SK-N-SH (cell line): Measurements from ENCODE around the gene SLC35F6. TPM values are rescaled to one million over a fixed set of nuclear protein-coding genes. Genes with fewer than 3 reads are reported as not detected.
A peak's percentile ranks its signal among the peaks of the same experiment; 100 is the strongest.

ENCODE experiments used
- CTCF ChIA-PET: fragments of 300-600, 350-600 bp; formaldehyde crosslinking; extraction: SDS; loops from one replicate; lab custom pipeline; 2021; lab: Yijun Ruan, JAX
- POLR2A ChIA-PET: fragments of 350-600 bp; sonication (Branson Sonifier 250); formaldehyde crosslinking; extraction: SDS; loops from one replicate; lab custom pipeline; 2020; ENCODE audit warnings: antibody characterized with exemption, inconsistent platforms; lab: Yijun Ruan, JAX
- DNase-seq: peaks from one replicate; pipeline ENCODE4 v3.0.0; 2012
- H2AFZ ChIP-seq: fragments of 200-600 bp; sonication (generic); 2 replicates; pipeline ENCODE4 v1.8.1; 2016; ENCODE audit warnings: antibody characterized with exemption, mild to moderate bottlenecking, low read depth
- H3F3A ChIP-seq: fragments of 200-600 bp; sonication (generic); replicated peaks from 2 replicates; pipeline ENCODE3; 2016; ENCODE audit warnings: antibody characterized with exemption, mild to moderate bottlenecking; ENCODE audit not compliant: insufficient read depth
- H3K27ac ChIP-seq, 2 experiments: fragments of 200-500 bp in 1 of 2; fragments of 200-600 bp in 1 of 2; sonication (Bioruptor generic) in 1 of 2; sonication (generic), shearing (Covaris generic) in 1 of 2; 2 replicates each; pipeline versions ENCODE4 v1.5.1 to v1.6.1; 2014 to 2016; ENCODE audit warnings: low read depth in 2 of 2, inconsistent platforms in 1 of 2, low read length in 1 of 2, mild to moderate bottlenecking in 1 of 2, mixed read lengths in 1 of 2
- H3K27me3 ChIP-seq: fragments of 200-600 bp; sonication (generic), shearing (Covaris generic); 2 replicates; pipeline ENCODE4 v1.6.1; 2016; ENCODE audit warnings: mixed run types; ENCODE audit not compliant: insufficient read depth
- H3K36me3 ChIP-seq, 2 experiments: fragments of 200-500 bp in 1 of 2; fragments of 200-600 bp in 1 of 2; sonication (Bioruptor generic) in 1 of 2; sonication (generic) in 1 of 2; replicated peaks in 1 of 2; 2 replicates each; pipeline versions ENCODE3 to v1.5.1; 2014 to 2016; ENCODE audit warnings: low read length in 1 of 2, mild to moderate bottlenecking in 1 of 2; ENCODE audit not compliant: insufficient read depth in 2 of 2, control insufficient read depth in 1 of 2
- H3K4me1 ChIP-seq, 2 experiments: fragments of 200-500 bp in 1 of 2; fragments of 200-600 bp in 1 of 2; sonication (Bioruptor generic) in 1 of 2; sonication (generic), shearing (Covaris generic) in 1 of 2; 2 replicates each; pipeline versions ENCODE4 v1.5.1 to v1.6.1; 2014 to 2016; ENCODE audit warnings: low read depth in 1 of 2, low read length in 1 of 2, mixed run types in 1 of 2; ENCODE audit not compliant: insufficient read depth in 2 of 2, control insufficient read depth in 1 of 2
- H3K4me2 ChIP-seq: fragments of 200-600 bp; sonication (generic), shearing (Covaris generic); 2 replicates; pipeline ENCODE4 v1.6.1; 2017; ENCODE audit warnings: mixed run types
- H3K4me3 ChIP-seq, 2 experiments: fragments of 200-500 bp in 1 of 2; fragments of 200-600 bp in 1 of 2; sonication (Bioruptor generic) in 1 of 2; sonication (generic), shearing (Covaris generic) in 1 of 2; 2 replicates each; pipeline versions ENCODE4 v1.5.1 to v1.8.1; 2014 to 2016; ENCODE audit warnings: low read depth in 2 of 2, inconsistent platforms in 1 of 2, low read length in 1 of 2, mild to moderate bottlenecking in 1 of 2, mixed read lengths in 1 of 2, moderate library complexity in 1 of 2
- H3K79me2 ChIP-seq: fragments of 200-600 bp; sonication (generic); 2 replicates; pipeline ENCODE4 v1.8.1; 2017; ENCODE audit warnings: mild to moderate bottlenecking; ENCODE audit not compliant: insufficient read depth
- H3K9ac ChIP-seq: fragments of 200-600 bp; sonication (generic); 2 replicates; pipeline ENCODE4 v1.6.1; 2017; ENCODE audit warnings: mixed run types
- H3K9me2 ChIP-seq: fragments of 200-600 bp; sonication (generic); 2 replicates; pipeline ENCODE4 v1.6.1; 2017; ENCODE audit warnings: mixed run types
- H3K9me3 ChIP-seq: fragments of 200-600 bp; sonication (generic); 2 replicates; pipeline ENCODE4 v1.6.1; 2017; ENCODE audit warnings: mixed run types, mild to moderate bottlenecking, moderate library complexity
- H4K20me1 ChIP-seq: fragments of 200-600 bp; sonication (generic); 2 replicates; pipeline ENCODE4 v1.6.1; 2017; ENCODE audit warnings: mild to moderate bottlenecking, mixed run types; ENCODE audit not compliant: insufficient read depth
- EP300 ChIP-seq, 2 experiments: IDR thresholded peaks; 2 replicates each; pipeline versions ENCODE4 v1.4.0 to v1.6.1; 2012; ENCODE audit warnings: borderline replicate concordance in 1 of 2, low read depth in 1 of 2, low read length in 1 of 2
- EZH2phosphoT487 ChIP-seq: fragments of 200-600 bp; sonication (generic); IDR thresholded peaks from 2 replicates; pipeline ENCODE4 v1.6.1; 2017; ENCODE audit warnings: low read depth, mixed run types, mild to moderate bottlenecking, antibody characterized with exemption, moderate library complexity, borderline replicate concordance
- FOSL2 ChIP-seq: IDR thresholded peaks from 2 replicates; pipeline ENCODE4 v1.4.0; 2012; ENCODE audit warnings: low read depth, mild to moderate bottlenecking, moderate library complexity, borderline replicate concordance
- FOXJ3 ChIP-seq: sonication (generic); formaldehyde crosslinking; IDR thresholded peaks from 2 replicates; pipeline ENCODE4 v1.5.1; 2020; ENCODE audit warnings: mild to moderate bottlenecking, missing genetic modification reagents
- GABPA ChIP-seq: IDR thresholded peaks from 2 replicates; pipeline ENCODE4 v1.4.0; 2012; ENCODE audit warnings: low read depth, mild to moderate bottlenecking
- MEF2A ChIP-seq: IDR thresholded peaks from 2 replicates; pipeline ENCODE4 v1.4.0; 2012; ENCODE audit warnings: low read depth, borderline replicate concordance
- MXI1 ChIP-seq: IDR thresholded peaks from 2 replicates; pipeline ENCODE4 v1.6.1; 2012; ENCODE audit warnings: mild to moderate bottlenecking, low read depth, low read length, improper control_type of control experiment
- NRF1 ChIP-seq: IDR thresholded peaks from 2 replicates; pipeline ENCODE4 v1.6.1; 2012; ENCODE audit warnings: low read depth, mild to moderate bottlenecking, low read length
- RAD21 ChIP-seq: IDR thresholded peaks from 2 replicates; pipeline ENCODE4 v1.6.1; 2012; ENCODE audit warnings: mild to moderate bottlenecking, low read length
- RCOR1 ChIP-seq: fragments of 150-350 bp; IDR thresholded peaks from 2 replicates; pipeline ENCODE4 v1.6.1; 2017; ENCODE audit warnings: antibody characterized with exemption, low read length
- RFX5 ChIP-seq: IDR thresholded peaks from 2 replicates; pipeline ENCODE4 v1.6.1; 2012; ENCODE audit warnings: mild to moderate bottlenecking, improper control_type of control experiment, low read length
- SMC3 ChIP-seq: IDR thresholded peaks from 2 replicates; pipeline ENCODE4 v1.6.1; 2012; ENCODE audit warnings: low read depth, low read length, improper control_type of control experiment
- TCF12 ChIP-seq: IDR thresholded peaks from 2 replicates; pipeline ENCODE4 v1.4.0; 2012
- TEAD4 ChIP-seq: IDR thresholded peaks from 2 replicates; pipeline ENCODE4 v1.4.0; 2012; ENCODE audit warnings: mild to moderate bottlenecking, borderline replicate concordance; ENCODE audit not compliant: insufficient read depth
- WGBS: methylation state at CpG from one replicate; pipeline ENCODE4 v1.1.6; 2017; ENCODE audit warnings: low lambda C conversion rate; 5-methylcytosine and 5-hydroxymethylcytosine counted together
- polyA plus RNA-seq, 3 experiments: library from polyadenylated mRNA; depleted of rRNA; stranded (reverse); fragments of >200 nt; gene quantifications; 2 replicates each; pipeline ENCODE4 v1.2.3, GENCODE V29; 2012
- TF ChIP-seq, protein P1 (sequence below): IDR thresholded peaks from 2 replicates; pipeline ENCODE4 v1.4.0; 2012; ENCODE audit warnings: low read depth, borderline replicate concordance
- TF ChIP-seq, protein P2 (sequence below): IDR thresholded peaks from 2 replicates; pipeline ENCODE4 v1.6.1; 2012; ENCODE audit warnings: mild to moderate bottlenecking, low read depth, low read length, moderate library complexity
- TF ChIP-seq, protein P3 (sequence below): fragments of 150-350 bp; IDR thresholded peaks from 2 replicates; pipeline ENCODE4 v1.6.1; 2017; ENCODE audit warnings: antibody characterized with exemption, low read length, low read depth, borderline replicate concordance

SLC35F6 gene
- polyA plus RNA-seq, 1 of the 3 experiments (the other 2 are of a cell fraction): 16.0 TPM

DNA sequence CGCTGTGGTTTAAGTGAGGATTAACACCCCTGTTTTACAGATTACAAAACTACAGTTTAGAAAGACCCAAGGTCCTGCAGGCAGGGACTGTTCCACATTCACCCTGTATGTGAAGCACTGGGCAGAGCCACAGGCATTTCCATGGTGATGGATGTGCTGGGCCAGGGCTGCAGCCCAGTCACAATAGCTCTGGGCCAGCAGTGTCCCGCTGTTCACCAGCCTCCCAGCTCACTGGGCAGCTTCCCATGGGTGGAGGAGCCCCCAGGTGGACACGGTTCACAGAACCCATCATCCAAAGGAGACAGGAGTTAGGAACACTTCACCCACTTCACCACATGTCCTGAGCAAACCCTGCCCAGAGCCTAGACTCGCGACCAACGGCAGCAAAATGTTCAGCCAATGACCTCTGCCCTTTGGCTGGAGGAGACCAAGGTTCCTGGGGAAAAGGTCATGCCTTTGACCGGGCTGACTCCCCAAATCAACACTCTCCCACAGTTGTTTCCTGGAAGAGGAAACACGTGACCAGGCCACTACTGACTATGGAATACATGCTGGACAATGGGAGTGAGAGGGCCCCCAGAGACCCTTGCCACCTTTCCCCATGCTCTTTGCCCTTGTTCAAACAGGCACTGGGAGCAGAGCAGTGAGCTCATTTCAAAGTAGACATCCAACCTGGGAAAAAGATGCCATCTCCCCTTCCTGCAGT, 28.0 kb upstream of the SLC35F6 start:
- H3F3A ChIP-seq: no peaks in the 10 kb centered on the region
- H3K9me3 ChIP-seq: no peaks in the 10 kb centered on the region
- 80% methylated on average over 7 of the region's 8 CpGs for WGBS
- no peak overlapping the region for H3K9ac ChIP-seq
- H3K4me1 ChIP-seq: peaks cover 0 to 18% of the 10 kb centered on the region in 2 experiments; a peak in 1 of 4 replicates
- no peaks in the 10 kb centered on the region for H3K79me2 ChIP-seq
- H2AFZ ChIP-seq: no peak overlapping the region
- H3K27ac ChIP-seq: no peak overlapping the region
- H3K36me3 ChIP-seq: no peaks in the 10 kb centered on the region
- H3K4me2 ChIP-seq: no peak overlapping the region
- no peak overlapping the region for H3K4me3 ChIP-seq
- ChIA-PET POLR2A (interaction anchor here (0.6 to 4.8 kb wide), 3 partner anchors 15 to 104 kb away, joined by 3 to 20 read pairs (median 3); no protein-coding TSS in a partner anchor), CTCF (interaction anchor here (0.6 to 22.3 kb wide), 9 partner anchors 10 to 501 kb away, joined by 3 to 944 read pairs (median 4); no protein-coding TSS in a partner anchor)
- peak; percentile 57 for DNase-seq
- no peaks in the 10 kb centered on the region for H3K27me3 ChIP-seq
- no peaks in the 10 kb centered on the region for H4K20me1 ChIP-seq
- H3K9me2 ChIP-seq: no peaks in the 10 kb centered on the region
- TF ChIP-seq, protein P1, sequence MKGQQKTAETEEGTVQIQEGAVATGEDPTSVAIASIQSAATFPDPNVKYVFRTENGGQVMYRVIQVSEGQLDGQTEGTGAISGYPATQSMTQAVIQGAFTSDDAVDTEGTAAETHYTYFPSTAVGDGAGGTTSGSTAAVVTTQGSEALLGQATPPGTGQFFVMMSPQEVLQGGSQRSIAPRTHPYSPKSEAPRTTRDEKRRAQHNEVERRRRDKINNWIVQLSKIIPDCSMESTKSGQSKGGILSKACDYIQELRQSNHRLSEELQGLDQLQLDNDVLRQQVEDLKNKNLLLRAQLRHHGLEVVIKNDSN: no peak
- TF ChIP-seq SMC3: peak; percentile 24; the same call in 1 of the 2 replicates
- TF ChIP-seq MXI1: no peak
- TF ChIP-seq EP300 (IDR thresholded peaks at IDR 0.05; ENCODE audit: borderline replicate concordance in 1 of 2, low read depth in 1 of 2, low read length in 1 of 2): no peak
- no peak for TF ChIP-seq FOSL2
- TF ChIP-seq MEF2A: no peak
- no peak for TF ChIP-seq TCF12
- TF ChIP-seq TEAD4: no peak
- peak; percentile 44 for TF ChIP-seq RAD21
- no peak for TF ChIP-seq GABPA

DNA sequence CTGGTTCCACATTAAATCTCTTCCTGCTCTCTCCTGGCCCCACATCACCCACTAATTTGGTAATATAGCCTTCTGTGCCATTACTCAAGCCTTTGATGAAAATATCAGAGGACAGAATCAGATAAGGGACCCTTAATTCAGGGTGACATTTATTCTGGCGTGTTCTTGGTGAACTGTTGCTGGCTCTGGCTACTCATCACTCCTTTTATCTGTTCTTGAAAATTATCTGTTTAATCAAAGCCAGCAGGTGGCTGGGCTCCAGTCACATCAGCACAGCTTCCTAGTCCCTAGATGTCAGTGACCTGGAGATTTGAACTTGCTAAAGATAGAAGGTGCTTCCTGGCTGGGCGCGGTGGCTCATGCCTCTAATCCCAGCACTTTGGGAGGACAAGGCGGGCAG, 26.9 kb upstream of the SLC35F6 start:
- no peaks in the 10 kb centered on the region for H3F3A ChIP-seq
- no peaks in the 10 kb centered on the region for H3K9me2 ChIP-seq
- H3K27ac ChIP-seq: no peak overlapping the region
- ChIA-PET POLR2A (interaction anchor here (0.6 to 4.8 kb wide), 2 partner anchors 16 to 457 kb away, joined by 3 to 20 read pairs; no protein-coding TSS in a partner anchor), CTCF (interaction anchor here (0.6 to 22.3 kb wide), 9 partner anchors 9 to 184 kb away, joined by 3 to 944 read pairs (median 3); no protein-coding TSS in a partner anchor)
- 82% methylated on average over 4 of the region's 4 CpGs for WGBS
- H3K27me3 ChIP-seq: no peaks in the 10 kb centered on the region
- no peaks in the 10 kb centered on the region for H3K9me3 ChIP-seq
- H3K4me3 ChIP-seq: no peak overlapping the region
- H3K4me1 ChIP-seq: peaks cover 0 to 18% of the 10 kb centered on the region in 2 experiments; a peak in 1 of 4 replicates
- no peaks in the 10 kb centered on the region for H3K79me2 ChIP-seq
- H4K20me1 ChIP-seq: no peaks in the 10 kb centered on the region
- no peaks in the 10 kb centered on the region for H3K36me3 ChIP-seq
- DNase-seq: peak; percentile 64
- H3K9ac ChIP-seq: no peak overlapping the region
- H2AFZ ChIP-seq: no peak overlapping the region
- H3K4me2 ChIP-seq: no peak overlapping the region
- TF ChIP-seq FOSL2 (no peak), RAD21 (peak; percentile 12; the same call in 1 of the 2 replicates), EZH2phosphoT487 (no peak), FOXJ3 (CRISPR knock-in tag) (0 out of 2 replicates have a peak, but pooled peaks have one; percentile 33), RCOR1 (peak; percentile 86), NRF1 (no peak), GABPA (no peak), EP300 (IDR thresholded peaks at IDR 0.05; ENCODE audit: borderline replicate concordance in 1 of 2, low read depth in 1 of 2, low read length in 1 of 2) (peak in 1 of 2 experiments; percentile 94; a peak in 2 of 4 replicates), RFX5 (0 out of 2 replicates have a peak, but pooled peaks have one; percentile 22), MXI1 (peak; percentile 62; the same call in 1 of the 2 replicates)
- TF ChIP-seq, protein P2, sequence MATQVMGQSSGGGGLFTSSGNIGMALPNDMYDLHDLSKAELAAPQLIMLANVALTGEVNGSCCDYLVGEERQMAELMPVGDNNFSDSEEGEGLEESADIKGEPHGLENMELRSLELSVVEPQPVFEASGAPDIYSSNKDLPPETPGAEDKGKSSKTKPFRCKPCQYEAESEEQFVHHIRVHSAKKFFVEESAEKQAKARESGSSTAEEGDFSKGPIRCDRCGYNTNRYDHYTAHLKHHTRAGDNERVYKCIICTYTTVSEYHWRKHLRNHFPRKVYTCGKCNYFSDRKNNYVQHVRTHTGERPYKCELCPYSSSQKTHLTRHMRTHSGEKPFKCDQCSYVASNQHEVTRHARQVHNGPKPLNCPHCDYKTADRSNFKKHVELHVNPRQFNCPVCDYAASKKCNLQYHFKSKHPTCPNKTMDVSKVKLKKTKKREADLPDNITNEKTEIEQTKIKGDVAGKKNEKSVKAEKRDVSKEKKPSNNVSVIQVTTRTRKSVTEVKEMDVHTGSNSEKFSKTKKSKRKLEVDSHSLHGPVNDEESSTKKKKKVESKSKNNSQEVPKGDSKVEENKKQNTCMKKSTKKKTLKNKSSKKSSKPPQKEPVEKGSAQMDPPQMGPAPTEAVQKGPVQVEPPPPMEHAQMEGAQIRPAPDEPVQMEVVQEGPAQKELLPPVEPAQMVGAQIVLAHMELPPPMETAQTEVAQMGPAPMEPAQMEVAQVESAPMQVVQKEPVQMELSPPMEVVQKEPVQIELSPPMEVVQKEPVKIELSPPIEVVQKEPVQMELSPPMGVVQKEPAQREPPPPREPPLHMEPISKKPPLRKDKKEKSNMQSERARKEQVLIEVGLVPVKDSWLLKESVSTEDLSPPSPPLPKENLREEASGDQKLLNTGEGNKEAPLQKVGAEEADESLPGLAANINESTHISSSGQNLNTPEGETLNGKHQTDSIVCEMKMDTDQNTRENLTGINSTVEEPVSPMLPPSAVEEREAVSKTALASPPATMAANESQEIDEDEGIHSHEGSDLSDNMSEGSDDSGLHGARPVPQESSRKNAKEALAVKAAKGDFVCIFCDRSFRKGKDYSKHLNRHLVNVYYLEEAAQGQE: no peak
- TF ChIP-seq, protein P3, sequence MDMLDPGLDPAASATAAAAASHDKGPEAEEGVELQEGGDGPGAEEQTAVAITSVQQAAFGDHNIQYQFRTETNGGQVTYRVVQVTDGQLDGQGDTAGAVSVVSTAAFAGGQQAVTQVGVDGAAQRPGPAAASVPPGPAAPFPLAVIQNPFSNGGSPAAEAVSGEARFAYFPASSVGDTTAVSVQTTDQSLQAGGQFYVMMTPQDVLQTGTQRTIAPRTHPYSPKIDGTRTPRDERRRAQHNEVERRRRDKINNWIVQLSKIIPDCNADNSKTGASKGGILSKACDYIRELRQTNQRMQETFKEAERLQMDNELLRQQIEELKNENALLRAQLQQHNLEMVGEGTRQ: no peak
- TF ChIP-seq, protein P1: no peak
